Measurements from ENCODE around the gene CETP. TPM values are rescaled to one million over a fixed set of nuclear protein-coding genes. Genes with fewer than 3 reads are reported as not detected.
"Not testable (repeated sequence)": the region's sequence is repeated elsewhere in the genome, so short reads cannot be mapped to it uniquely, and the experiment has no call there.

CETP gene
- total and polyA plus RNA-seq, 2 of the 13 experiments (the other 11 are each of a cell fraction or from before 2014, with no cell fraction given): 0.31 to 9.8 TPM

DNA sequence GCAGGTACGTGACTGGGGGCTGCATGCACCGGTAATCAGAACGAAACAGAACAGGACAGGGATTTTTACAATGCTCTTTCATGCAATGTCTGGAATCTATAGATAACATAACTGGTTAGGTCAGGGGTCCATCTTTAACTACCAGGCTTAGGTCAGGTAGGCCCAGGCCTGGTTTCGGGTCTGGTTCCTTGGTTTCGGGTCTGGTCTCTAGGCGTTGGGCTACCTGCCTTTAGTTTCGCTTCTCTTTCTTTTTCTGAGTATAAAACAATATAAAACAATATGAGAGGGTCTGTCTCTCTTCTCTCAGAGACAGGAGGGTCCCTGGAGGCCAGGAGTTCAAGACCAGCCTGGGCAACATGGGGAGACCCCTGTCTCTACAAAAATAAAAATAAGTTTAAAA, 12.1 kb downstream of the CETP start:
- H3K9me3 ChIP-seq (ENCODE audit: low read length); intact Hi-C loops (cut with micrococcal nuclease; ENCODE audit: unreplicated experiment); BruUV-seq (replicated peaks); H3K4me3 ChIP-seq (replicated peaks in 1 of 3; ENCODE audit: insufficient read depth in 1 of 3, low read depth in 2 of 3, low read length in 3 of 3); CTCF ChIA-PET (ENCODE audit: low intra/inter-chr PET ratio, low total read pairs); ATAC-seq; H3K27ac ChIP-seq (ENCODE audit: extremely low read length, insufficient read depth, low read length); H4K20me1 ChIP-seq (ENCODE audit: insufficient read depth, low read length); H3K9ac ChIP-seq (ENCODE audit: insufficient read depth, low read depth, low read length); FAIRE-seq; H3K79me2 ChIP-seq (ENCODE audit: insufficient read depth, low read length); H3K4me2 ChIP-seq (ENCODE audit: low read depth, low read length); in situ Hi-C loops (cut with HindIII; ENCODE audit: extremely low pct_ligation_motif_present, low pct_unique_long_range_greater_than_20kb); DNase-seq (ENCODE audit: low spot score); H2AFZ ChIP-seq (ENCODE audit: low read length); H3K36me3 ChIP-seq (replicated peaks in 1 of 2; ENCODE audit: control insufficient read depth in 1 of 2, insufficient read depth in 2 of 2, low read length in 2 of 2): not testable (repeated sequence)
- Histone ChIP-seq H3K27me3 (ENCODE audit: control insufficient read depth in 1 of 2, insufficient read depth in 2 of 2, low read length in 2 of 2) (peaks cover 0 to 27% of the 10 kb centered on the region in 2 experiments; a peak in 2 of 5 replicates), H3K4me1 (ENCODE audit: insufficient read depth, low read length) (peaks cover 32% of the 10 kb centered on the region)
- WGBS (ENCODE audit: low lambda C conversion rate): 73% methylated on average over 7 of the region's 7 CpGs
- POLR2A ChIA-PET: interaction anchor here (1.1 to 2.3 kb wide), 5 partner anchors 9 to 43 kb away, joined by 3 to 11 read pairs (median 8); partner anchors contain the start of genes HERPUD1 and NLRC5

GRCh38 chr16:56974549-56975300, 13.0 kb downstream of the CETP start:
- H3K4me2 ChIP-seq (ENCODE audit: low read depth, low read length): no peak overlapping the region
- no peaks in the 10 kb centered on the region for H3K79me2 ChIP-seq (ENCODE audit: insufficient read depth, low read length)
- no peaks in the 10 kb centered on the region for H4K20me1 ChIP-seq (ENCODE audit: insufficient read depth, low read length)
- TF ChIP-seq MTA3 (CRISPR knock-in tag; IDR thresholded peaks at IDR 0.05) (no peak), FOXA3 (CRISPR knock-in tag; IDR thresholded peaks at IDR 0.05) (no peak), ZNF441 (CRISPR knock-in tag; IDR thresholded peaks at IDR 0.05; ENCODE audit: borderline replicate concordance) (no peak), PRDM4 (CRISPR knock-in tag; IDR thresholded peaks at IDR 0.05; ENCODE audit: borderline replicate concordance) (no peak), ZNF768 (CRISPR knock-in tag; IDR thresholded peaks at IDR 0.05) (peak; percentile 85), ZNF121 (CRISPR knock-in tag; IDR thresholded peaks at IDR 0.05) (no peak)
- no peak overlapping the region for H3K9ac ChIP-seq (ENCODE audit: insufficient read depth, low read depth, low read length)
- no TSS peak for BruUV-seq (replicated peaks)
- no peaks in the 10 kb centered on the region for H3K9me3 ChIP-seq (ENCODE audit: low read length)
- in situ Hi-C loops (cut with HindIII; ENCODE audit: extremely low pct_ligation_motif_present, low pct_unique_long_range_greater_than_20kb) (no loop called here), intact Hi-C loops (cut with micrococcal nuclease; ENCODE audit: unreplicated experiment) (no loop called here)
- WGBS (ENCODE audit: low lambda C conversion rate): 60% methylated on average over 9 of the region's 9 CpGs
- CTCF ChIA-PET (ENCODE audit: low intra/inter-chr PET ratio, low total read pairs): no interaction called here
- peaks cover 32% of the 10 kb centered on the region for H3K4me1 ChIP-seq (ENCODE audit: insufficient read depth, low read length)
- no peak for FAIRE-seq
- peaks cover 0 to 27% of the 10 kb centered on the region in 2 experiments; a peak in 2 of 5 replicates for H3K27me3 ChIP-seq (ENCODE audit: control insufficient read depth in 1 of 2, insufficient read depth in 2 of 2, low read length in 2 of 2)
- H3K4me3 ChIP-seq (replicated peaks in 1 of 3; ENCODE audit: insufficient read depth in 1 of 3, low read depth in 2 of 3, low read length in 3 of 3): no peak overlapping the region
- no peak overlapping the region for H2AFZ ChIP-seq (ENCODE audit: low read length)
- no peak for ATAC-seq
- no peak overlapping the region for H3K27ac ChIP-seq (ENCODE audit: extremely low read length, insufficient read depth, low read length)
- DNase-seq (ENCODE audit: low spot score): no peak
- POLR2A ChIA-PET: no interaction called here
- no peaks in the 10 kb centered on the region for H3K36me3 ChIP-seq (replicated peaks in 1 of 2; ENCODE audit: control insufficient read depth in 1 of 2, insufficient read depth in 2 of 2, low read length in 2 of 2)
